GM21737 (cell line): ENCODE data around the gene TBL1X.
A peak's percentile ranks its signal among the peaks of the same experiment; 100 is the strongest.
"Not testable (repeated sequence)": the region's sequence is repeated elsewhere in the genome, so short reads cannot be mapped to it uniquely, and the experiment has no call there.

Experiments
- ATAC-seq: cut with Tn5 transposase; IDR thresholded peaks from one replicate; pipeline ENCODE4 v1.9.1; 2021; ENCODE audit warnings: mild to moderate bottlenecking, moderate library complexity; ENCODE audit not compliant: unreplicated experiment

The TBL1X gene

DNA sequence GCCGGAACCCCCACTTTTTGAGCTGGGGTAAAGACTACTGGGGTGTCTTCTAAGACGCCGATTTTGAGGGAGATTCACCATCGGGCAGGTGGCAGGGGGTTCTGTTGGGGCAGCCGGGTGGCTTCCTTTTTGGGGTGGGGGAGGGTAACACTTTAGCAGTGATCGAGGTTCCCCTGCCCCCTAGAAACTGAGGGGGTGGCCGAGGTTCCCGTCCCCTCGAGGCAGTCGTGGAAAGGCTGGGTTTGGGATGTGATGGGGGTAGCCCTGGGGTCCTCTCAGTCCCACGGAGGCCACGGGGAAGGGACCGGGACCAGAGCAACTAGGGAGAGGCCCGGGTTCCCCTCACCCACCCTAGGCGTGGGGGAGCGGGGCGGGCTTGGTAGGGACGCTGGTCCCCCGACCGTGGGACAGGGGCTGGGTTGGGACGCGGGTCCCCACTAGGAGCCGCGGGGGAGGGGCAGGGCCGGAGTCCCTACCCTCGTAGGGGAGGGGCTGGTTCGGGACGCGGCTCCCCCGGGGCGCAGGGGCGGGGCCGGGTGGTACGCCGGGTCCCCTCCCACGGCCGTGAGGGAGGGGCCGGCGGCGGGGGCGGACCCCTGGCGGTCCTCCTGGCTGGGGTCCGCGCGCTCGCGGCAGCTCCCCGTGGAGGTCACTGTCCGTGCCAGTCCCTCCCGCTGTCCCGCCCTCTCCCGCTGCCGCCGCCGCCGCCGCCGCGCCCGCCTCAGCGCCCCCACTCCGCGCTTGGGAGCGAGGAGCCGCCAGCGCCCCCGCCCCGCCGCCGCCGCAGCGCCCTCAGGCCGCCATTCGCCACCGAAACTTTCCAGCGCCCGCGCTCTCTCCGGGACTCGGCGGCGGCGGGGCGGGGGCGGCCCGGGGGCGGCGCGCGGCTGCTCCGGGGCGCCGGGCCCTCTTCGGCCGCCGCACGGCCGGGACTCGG is at the start of gene TBL1X:
Gene TBL1X, plus strand, starts transcription at position 624 of the 937 bp plus-strand sequence. CDS start 188,529 bp downstream, outside the sequence.
- ATAC-seq: peak; percentile 33

GRCh38 chrX:9416562-9417348 is 48.1 kb upstream of the TBL1X start:
- no peak for ATAC-seq

GRCh38 chrX:9418262-9418661 is 46.6 kb upstream of the TBL1X start:
- ATAC-seq: no peak

DNA sequence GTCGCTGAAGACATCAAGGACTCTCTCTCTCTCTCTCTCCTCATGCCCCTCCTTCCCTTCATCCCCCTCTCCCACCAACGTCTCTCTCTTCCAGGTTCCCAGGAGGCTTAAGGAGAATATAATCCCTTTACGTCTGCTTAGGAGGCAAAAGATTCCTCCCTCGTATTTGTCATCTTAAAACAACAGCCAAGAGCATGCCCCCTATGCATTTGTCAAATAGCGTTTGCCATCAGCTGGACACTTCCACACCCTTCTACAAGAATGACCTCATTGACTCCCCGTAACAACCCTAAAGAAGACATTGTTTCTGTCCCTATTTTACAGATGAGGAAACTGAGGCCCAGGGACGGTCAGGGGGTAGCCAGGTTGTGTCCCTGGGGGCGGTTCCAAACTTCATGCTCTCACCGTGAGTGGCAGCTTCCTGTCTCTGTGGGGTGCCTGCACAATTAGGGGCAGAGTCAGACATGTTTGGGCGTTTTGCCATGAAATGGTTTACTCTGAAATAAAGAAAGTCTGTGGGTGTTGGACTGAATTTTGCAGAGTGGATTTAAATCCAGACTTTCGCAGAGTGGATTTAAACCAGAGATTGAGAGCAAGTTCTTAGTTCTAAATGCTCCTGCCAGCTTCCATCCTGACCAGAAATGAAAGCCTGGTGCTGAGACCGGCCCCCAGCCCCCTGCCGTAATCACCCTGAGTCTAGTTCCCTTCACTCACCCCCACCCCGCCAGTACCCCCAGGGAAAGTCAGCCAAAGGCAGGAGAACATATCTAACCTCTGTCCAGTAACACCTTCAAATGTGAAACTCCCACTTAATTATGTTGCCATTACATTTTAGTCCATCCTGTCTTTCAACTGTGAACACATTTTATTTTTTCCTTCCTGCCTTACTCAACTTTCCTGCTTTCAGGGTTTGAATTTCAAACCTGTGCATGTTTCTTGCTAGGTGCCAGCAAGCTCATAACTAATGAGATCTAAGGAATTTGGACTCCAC is 44.3 kb upstream of the TBL1X start:
- ATAC-seq: no peak

GRCh38 chrX:9429767-9430166 is 35.1 kb upstream of the TBL1X start:
- ATAC-seq: no peak

DNA sequence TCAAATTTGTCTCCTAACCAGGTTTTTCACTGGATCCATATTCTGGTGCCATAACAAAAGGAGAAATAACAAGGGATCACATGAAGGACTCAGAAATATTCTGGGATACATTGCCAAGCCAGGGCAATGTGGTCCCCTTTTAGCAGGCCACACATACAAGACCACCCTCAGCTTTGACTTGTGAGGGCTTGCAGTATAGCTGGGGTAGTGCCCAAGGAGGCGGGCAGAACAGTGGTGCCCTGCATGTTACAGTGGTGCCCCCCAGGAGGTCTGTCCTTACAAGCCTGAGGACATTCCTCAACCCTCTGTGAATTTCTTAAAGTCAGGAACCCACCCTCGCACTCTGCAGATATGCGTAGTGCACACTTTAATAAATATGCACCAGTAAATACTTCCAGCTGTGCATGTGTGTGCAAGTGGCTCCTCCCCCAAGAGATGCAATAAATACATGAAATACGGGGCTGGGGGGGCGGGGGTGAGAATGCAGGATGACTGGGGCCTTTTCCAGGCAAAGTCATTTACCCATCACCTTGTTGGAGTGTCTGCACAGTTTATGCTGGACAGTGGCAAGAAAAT is 34.4 kb upstream of the TBL1X start:
- no peak for ATAC-seq

GRCh38 chrX:9431281-9431680 is 33.6 kb upstream of the TBL1X start:
- ATAC-seq: no peak

DNA sequence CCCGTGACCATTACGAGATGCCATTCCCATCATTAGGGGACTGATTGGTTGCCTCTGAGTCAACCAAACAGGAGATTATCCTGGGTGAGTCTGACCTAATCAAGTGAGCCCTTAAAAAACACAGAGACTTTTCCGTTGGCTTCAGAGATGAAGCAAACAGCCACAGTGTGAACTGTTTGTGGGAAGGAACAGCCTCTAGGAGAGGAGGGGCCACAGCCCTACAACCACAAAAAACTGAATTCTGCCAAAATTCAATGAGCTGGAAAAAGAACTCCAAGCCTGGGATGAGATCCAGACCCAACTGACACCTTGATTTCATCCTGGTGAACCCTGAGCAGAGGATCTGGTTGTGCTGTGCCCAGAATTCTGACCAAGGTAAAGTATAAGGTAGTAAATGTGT is 31.3 kb upstream of the TBL1X start:
- ATAC-seq: no peak

DNA sequence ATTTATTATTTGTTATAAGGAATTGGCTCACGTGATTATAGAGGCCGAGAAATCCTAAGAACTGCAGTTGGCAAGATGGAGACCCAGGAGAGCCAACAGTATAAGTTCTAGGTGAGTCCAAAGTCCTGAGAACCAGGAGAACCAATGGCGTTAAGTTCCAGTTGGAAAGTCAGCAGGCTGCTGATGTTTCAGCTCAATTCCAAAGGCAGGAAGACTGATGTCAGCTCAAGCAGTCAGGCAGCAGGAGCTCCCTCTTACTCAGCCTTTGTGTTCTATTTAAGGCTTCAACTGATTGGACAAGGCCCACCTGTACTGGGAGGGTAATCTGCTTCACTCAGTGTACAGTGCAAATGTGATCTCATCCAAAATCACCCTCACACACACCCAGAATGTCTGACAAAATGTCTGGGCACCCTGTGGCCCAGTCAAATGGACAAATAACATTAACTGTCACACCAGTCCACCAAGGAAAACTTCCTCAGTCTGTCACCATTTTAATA is 30.8 kb upstream of the TBL1X start:
- ATAC-seq: no peak

DNA sequence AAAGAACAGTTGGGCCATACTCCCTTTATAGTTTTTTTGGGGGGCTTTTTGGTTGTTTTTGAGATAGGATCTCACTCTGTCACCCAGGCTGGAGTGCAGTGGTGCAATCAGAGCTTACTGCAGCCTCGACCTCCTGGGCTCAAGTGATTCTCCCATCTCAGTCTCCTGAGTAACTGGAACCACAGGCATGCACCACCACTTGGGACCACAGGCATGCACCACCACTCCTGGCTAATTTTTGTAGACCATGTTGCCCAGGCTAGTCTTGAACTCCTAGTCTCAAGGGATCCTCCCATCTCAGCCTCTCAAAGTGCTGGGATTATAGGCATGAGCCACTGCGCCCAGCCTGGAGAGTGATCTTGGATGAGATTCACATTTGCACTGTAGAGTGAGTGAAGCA is 29.8 kb upstream of the TBL1X start:
- not testable (repeated sequence) for ATAC-seq

- ATAC-seq: no peak
These were observed 28.0 kb upstream of the TBL1X start for GRCh38 chrX:9436812-9437211.

GRCh38 chrX:9438933-9439494 is 25.8 kb upstream of the TBL1X start:
- no peak for ATAC-seq

DNA sequence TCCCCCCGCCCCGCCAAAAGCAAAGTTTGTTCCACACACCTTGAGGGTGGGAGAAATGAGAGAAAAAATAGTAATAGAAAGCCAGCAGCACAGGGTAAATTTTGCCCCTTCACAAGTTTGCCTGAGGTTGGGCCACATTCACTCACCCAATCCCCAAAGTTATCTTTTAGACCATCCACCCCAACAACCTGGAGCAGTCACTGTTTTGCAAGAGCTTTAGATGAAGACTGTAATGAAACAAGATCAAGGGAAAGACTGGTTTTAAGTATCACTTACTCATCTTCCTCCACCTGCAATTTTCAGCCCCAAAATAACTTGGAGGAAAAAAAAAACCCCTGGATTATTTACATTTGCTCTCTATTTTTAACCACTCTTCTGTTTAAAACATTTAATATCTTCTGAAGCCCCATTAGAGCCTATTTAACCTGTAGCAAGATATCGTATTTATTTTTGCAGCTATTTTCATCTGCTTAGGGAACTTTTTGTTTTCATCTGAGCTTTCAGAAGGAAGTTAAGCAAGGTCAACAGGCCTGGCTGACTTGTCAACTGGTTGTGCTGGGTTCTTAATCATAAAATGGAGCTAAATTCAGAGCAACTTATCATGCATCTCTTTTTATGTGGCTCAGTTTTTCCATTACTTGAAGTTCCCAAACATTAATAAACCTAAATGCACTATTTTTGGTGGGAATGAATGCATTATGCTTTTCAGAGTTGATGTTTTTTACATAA is 24.6 kb upstream of the TBL1X start:
- ATAC-seq: no peak

DNA sequence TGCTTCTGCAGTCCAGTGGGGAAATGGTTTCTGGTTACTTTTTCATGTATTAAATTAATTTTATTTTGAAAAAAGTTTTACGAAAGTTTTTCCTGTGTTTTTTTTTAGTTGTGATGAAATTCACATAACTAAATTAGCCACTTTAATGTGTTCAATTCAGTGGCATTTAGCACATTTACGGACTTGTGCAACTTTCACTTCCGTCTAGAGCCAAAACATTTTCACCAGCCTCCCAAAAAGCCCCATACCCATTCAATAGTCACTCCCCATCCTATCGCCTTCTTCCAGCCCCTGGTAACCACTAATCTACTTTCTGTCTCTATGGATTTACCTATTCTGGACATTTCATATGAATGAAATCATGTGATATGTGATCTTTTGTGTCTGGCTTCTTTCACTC is 22.8 kb upstream of the TBL1X start:
- ATAC-seq: no peak

DNA sequence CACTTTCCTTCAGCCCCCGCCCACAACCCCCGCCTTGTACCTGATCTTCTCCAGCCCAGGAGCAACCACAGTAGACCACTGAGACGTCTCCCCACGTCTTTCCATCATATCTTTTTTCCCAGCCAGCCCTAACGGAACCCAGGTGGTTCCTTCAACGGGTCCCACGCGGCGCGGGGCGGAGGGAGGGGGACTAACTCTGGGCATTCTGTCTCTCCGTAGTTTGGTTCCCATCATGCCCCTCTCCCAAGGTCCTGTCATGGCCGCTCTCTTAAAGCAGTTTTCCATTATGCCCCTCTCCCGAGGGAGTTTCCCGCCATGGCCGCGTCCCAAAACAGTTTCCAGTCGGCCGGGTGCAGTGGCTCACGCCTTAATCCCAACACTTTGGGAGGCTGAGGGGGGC is 21.5 kb upstream of the TBL1X start:
- no peak for ATAC-seq

DNA sequence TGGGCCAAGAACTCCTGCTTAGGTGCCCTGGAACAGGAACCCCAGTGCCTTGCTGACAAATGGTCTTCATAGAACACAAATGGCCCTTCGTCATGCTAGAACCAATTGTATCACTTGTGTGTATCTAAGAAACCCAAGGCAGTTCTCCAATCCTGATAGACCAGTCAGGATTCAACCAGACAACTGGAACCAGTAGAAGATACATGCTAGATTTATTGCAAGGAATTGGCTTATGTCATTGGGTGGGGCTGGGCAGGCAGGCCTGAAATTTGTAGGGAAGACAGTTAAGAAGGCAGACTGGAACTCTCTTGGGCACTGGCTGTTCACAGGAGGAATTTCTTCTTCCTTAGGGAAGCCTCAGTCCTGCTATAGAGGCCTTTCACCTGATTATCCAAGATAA is 17.0 kb upstream of the TBL1X start:
- ATAC-seq: no peak

DNA sequence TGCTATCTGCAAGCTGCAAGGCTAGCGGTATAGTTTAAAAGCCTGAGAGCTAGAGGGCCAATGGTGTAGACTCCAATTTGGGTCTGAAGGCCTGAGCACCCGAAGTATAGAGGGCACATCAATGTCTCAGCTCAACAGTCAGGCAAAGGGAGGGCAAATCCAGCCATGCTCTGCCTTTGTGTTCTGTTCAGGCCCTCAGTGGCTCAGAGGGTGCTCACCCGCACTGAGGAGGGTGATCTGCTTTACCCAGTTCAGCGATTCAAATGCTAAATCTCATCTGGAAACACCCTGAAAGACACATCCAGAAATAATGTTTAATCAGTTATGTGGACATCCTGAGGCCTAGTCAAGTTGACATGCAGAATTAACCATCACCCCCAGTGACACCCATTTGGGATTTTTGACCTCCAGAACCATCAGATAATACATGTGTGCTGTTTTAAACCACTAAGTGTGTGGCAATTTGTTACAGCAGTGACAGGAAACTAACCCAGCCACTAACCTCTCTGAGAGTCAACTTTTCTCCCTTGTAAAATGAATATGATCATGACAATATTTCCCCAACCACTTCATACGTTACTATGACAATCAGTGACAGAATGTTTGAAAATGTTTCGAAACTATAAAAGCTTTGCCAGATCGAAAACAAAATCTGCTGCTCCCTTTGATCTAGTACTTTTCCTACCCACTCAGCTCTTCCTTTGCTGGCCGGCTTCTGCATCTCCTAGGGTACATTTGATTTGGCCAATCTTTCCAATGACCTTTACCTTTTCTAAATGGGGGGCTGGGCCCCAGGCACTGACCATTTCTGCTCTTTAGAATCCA is 8.4 kb upstream of the TBL1X start:
- ATAC-seq: no peak

- not testable (repeated sequence) for ATAC-seq
These were observed 6.8 kb upstream of the TBL1X start for GRCh38 chrX:9458034-9458433.
